ENCODE results near the gene GRIN3A.
"Not testable (repeated sequence)": the region's sequence is repeated elsewhere in the genome, so short reads cannot be mapped to it uniquely, and the experiment has no call there.

Gene GRIN3A

DNA sequence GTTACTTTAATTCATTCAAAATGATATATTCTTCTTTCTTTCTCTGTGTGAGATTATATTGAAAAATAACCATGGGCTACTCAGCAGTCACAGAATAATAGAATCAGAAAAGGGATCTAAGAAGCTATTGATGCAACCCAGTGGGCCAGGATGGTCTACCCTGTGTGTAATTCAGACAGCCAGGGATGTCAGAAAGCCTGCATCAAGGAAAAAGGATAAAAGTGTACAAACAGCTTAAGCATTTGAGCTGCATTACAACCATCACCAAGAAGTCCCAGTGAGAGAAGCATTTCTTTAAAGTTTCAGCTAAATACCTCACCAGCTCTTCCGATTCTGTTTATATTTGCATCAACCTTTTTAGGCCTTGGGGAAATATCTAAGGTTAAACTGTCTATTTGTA, 105.8 kb downstream of the GRIN3A start:
- DNase-seq (ENCODE audit: low read depth in 3 of 3) = no peak

DNA sequence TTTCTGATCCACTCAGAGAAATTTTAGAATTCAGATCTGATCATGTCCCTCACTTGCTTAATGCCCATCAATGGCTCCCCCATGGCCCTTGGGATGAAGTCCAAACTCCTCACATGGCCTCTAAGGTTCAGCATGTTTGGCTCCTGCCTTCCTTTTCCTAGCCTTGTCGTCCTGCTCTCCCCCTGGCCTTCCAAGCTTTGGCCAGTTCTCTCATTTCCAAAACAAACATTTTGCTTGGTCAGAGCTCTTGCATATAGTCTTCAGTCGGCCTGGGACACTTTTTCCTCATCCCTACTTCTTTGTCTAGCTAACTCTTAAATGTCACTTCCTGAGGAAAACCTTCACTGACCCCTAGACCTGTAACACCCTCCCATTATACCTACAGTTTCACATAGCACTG, 106.6 kb downstream of the GRIN3A start:
- no peak for DNase-seq (ENCODE audit: low read depth in 3 of 3)

DNA sequence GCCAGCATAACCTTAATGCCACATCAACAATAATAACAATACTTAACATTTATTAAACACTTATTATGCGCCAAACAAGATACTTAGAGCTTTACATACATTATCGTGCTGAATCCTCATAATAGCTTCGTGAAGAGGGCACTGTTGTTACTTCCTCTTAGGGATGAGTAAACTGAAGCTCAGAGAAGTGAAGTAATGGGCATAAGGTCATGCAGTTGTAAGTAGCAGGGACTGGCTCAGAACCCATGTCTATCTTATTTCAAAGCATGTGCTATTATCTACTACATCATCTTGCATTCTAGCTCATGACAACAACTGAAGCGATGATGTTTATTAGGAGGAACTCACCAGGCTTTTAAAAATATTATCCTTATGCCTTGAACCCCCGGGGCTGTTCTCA, 108.8 kb downstream of the GRIN3A start:
- DNase-seq (ENCODE audit: low read depth in 3 of 3) = no peak

DNA sequence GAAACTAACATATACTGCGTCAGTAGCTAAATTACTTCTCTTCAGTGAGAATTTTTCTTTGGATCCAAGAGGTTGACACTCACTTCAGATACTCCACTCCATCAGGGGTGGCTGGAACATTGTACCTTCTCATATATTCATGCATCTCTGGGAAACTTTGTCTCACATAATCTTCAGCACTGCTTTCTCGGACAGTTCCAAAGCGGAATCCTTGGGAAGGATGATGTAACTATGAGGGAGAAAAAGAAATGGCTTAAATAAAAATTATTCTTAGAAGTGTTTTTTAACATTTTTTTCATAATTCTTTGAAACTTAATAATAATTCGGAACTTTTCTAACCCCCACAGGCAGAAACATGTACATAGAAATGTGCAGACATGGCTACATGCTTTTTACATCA, 110.3 kb downstream of the GRIN3A start:
- DNase-seq (ENCODE audit: low read depth in 3 of 3) = no peak

DNA sequence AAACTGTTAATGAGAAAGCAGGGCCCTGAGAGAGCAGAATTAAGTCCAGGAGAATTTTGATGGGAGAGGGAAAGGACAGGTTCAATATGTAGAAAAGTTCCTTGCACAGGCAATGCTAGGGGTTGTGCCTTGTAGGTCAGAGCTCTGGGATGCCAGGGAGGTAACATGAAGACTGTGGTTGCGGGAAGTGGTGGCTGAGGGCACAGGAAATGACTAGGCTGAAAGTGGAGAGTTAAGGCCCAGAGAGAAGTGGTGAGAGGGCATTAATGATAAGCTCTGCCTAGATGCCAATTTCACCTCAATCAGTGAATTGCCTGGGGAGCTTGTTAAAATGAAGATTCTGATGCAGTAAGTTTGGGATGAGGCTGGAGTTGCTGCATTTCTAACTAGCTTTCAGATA, 112.2 kb downstream of the GRIN3A start:
- DNase-seq (ENCODE audit: low read depth in 3 of 3) = no peak

DNA sequence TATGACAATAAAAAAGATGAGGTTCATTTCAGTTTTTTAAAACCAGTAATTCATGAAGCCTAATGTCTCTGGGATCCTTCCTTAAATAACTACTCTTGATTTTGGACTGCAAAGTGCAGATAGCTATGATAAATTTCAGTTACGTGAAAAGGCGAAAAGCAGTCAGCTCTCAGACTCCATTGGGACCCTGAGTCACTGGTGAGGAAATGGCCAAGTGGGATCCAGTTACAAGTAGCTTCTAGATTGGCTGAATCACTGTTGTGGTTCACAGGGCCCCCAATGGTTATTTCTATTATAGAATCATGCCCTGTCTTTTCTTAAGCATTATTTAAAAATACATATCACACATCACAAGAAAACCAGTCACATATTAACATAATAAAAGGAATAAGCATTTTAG, 112.6 kb downstream of the GRIN3A start:
- no peak for DNase-seq (ENCODE audit: low read depth in 3 of 3)

DNA sequence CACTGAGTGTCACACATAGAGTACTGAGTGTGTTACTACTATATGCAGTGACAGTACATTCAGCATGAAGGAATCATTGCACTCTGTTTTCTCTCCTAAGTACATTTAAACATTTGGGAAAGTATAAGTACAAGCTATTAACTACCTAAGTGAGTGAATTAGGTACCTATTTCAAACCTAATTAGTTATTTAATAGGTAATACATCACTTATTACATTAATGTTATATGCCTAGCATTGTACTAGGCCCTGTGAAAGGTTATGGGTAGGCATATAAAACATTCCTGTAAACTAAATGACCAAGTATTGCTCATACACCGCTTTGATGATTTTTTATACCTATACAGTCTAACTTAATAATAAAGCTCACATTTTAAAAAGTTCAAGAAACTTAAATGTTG, 118.0 kb downstream of the GRIN3A start:
- DNase-seq (ENCODE audit: low read depth in 3 of 3) = no peak

DNA sequence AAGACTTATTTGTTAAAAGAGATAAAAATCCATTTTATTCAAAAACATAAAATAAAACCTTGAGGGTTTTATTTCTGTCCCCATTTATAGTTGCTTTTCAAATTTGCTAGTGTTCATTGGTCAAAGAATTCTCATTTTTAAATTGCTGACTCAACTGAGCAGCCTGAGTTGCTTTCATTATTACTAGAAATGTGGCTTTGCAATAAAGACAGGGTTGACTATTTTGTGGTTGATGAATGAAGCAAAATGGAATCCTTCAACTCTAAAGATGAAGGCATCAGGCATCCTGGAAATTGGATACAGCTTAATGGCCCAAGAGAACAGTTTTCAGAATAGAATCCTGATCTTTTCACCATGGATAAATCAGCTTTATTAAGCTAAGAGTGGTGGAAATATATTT, 119.7 kb downstream of the GRIN3A start:
- DNase-seq (ENCODE audit: low read depth in 3 of 3) = no peak

DNA sequence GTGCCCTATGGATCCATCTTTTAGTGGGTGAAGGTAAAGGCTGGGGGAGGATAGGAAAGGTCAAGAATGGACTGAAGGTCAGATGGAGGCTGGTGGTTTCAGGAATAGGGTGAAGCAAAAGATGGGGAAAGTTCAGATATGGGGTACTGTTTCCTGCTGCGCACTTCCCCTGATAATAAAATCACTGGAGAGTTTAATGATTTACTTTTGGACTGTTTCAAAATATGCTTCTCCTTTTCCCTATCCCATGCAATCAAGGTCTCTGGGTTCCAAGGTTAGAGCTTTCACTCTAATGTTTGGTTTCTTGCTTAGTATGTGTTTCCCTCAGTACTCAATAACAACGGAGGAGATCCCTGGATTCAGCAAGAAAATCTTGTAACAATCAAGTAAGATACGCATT, 132.9 kb downstream of the GRIN3A start:
- no peak for DNase-seq (ENCODE audit: low read depth in 3 of 3)

DNA sequence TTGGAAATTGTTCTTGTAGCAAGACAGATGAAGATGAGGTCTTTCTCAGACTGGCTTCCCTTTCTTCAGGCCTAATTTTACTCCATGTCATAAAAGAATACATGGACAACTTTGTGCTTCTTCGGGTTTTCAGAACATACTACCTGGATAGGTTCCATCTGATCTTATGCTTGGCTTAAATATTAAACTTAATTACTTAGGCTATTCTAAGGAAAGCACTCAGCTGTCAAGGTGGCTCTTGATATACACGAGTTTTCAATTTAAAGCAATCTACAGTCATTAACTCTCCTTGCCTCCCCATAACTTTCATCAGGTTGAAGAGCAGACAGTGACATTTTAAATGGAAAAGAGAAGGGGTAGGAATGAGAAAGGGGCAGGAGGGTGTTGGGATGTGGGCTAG, 134.2 kb downstream of the GRIN3A start:
- no peak for DNase-seq (ENCODE audit: low read depth in 3 of 3)

DNA sequence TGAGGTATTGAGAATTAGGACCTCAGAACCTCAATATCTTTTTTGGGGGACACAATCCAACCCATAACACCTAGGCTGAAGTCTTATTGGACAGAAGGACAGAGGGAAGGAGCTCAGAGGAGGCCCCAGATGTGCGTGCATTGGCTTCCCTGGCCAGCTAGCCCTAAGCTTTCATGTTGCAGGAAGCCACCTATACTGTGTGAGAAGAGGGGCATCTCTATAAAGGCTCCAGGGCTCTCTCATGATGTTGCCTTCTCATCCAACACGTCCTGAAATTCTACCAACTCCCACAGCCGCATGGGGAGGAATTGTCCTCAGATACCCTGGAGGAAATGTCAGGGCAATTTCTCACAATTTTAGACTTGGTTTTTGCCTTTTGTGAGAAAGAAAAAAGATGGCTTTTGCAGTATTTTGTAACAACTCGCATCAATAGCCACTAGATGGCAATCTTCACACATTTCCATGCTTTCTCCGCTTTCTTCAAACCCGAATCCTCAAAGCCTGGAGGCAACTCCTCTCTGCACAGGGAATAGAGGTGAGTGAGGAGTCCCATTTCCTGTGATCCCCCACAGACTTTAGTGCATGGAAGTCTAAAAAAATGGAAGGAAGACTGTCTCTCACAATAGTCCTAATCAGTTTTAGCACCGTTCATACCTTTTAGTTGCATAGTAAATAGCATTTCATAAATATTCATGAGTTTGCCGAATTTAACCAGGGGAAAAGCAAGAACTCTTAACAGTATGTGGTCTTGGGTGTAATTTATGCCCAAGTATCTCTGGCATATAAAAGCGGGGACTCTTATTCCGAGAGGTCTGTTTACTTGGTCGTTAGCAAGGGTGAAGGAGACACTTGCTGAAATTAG, 136.3 kb downstream of the GRIN3A start:
- no peak for DNase-seq (ENCODE audit: low read depth in 3 of 3)

DNA sequence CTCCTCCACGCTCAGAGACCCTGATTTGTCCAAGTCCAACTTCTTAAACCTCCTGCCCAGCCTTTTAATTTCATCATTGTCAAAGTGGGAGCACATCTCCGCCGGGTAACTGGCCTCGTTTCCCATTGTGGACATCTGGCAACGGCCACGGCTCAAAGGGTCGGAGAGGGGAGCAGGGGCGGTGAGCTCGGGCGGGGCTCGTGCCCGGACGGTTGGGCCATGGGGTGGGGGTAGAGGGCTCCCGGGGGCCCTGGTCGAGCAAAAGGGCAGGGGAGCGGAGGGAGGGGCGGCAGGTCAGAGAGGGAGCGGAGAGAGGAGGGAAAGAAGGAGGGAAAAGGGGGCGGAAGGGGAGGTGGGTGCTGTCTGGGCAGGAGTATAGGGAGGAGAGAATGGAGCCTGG, 143.7 kb downstream of the GRIN3A start, which contains the start of gene PPP3R2:
TSS of gene PPP3R2 (minus strand) at position 174 of the 400 bp plus-strand sequence. CDS start at position 126, 48 bp downstream.
- DNase-seq (ENCODE audit: low read depth in 3 of 3) = no peak

DNA sequence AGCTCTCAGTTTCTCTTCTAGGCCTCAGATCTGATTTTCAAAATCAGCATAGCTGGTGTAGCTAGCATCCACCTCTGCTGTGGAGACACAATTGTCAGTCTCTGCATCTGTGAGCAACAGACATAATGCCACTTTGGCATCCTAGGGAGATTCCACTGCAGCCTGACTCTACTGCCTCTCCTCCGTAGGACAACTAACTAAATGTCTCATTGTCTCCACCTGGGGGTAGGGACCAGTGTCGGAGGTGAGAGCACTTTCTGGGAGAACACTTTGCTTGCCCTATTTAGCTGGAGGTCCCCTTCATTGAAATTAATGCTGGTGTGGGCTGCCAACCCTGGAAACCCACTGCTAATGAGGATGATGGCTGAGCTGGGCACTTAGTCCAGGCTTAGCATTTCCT, 145.1 kb downstream of the GRIN3A start:
- no peak for DNase-seq (ENCODE audit: low read depth in 3 of 3)

DNA sequence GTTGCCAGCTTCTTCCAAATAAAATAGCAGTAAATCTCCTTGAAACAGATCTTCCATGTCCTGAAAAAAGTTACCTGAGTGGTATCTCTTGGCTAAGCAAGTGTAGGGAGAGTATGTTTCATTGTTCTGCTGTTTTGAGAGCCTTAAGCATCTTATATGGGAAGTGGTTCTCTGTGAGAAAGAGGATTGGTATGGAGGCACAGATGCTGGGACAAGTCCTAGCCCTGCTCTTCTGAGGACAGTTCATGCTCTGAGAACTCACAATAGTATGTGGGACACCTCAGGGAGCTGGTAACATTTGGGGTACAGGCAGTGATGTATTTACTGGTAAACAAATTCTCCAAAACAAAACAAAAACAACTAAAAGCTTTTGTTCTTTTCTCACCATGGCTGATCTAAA, 145.7 kb downstream of the GRIN3A start:
- DNase-seq (ENCODE audit: low read depth in 3 of 3) = no peak

DNA sequence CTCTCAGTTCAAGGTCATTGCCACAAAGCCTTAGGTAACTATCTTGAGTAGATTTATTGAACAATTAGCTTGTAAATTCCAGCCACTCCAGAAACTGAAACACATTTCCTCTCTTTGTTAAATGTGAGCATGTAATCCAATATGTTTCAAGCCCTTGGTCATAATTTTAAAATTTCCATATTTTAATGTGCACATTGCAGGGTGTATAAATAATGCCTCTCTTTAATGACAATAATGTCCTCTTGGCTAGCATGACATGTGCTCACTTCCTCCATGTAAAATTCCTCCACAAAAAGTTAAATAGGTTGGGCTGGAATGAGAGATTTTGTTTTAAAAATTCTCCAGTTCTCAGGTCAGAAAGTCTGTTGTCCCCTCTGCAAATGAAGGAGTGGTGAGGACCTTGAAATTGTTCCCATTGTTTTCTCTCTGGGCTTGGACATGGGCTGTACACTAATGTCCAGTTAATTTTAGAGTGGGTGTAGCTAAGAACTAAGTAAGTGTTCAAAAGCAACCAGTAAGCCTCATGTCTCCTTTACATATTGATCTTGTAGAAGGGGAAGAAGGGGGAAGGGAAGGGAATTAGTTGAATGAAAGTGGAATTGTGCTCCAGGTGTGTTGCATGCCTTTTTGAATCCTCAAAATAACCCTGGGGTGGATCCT, 146.5 kb downstream of the GRIN3A start:
- DNase-seq (ENCODE audit: low read depth in 3 of 3) = no peak

DNA sequence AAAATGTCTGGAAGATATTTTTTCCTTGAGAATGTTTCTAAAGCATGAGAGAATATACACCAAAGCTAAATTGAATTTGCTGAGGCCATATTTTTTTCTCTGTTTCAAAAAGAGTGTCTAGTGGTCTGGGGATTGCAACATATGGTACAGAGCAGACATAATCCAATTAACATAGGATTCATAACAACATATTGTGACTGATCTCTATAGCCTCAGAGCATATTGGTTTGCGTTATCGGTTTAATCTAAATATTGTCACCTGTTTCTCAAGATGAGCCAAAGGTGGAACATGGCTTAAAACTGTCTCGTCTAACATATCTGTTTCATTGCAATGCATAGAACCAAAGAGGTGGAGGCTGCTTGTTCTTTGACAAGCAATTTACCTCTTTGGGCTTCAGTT, 147.5 kb downstream of the GRIN3A start:
- no peak for DNase-seq (ENCODE audit: low read depth in 3 of 3)

DNA sequence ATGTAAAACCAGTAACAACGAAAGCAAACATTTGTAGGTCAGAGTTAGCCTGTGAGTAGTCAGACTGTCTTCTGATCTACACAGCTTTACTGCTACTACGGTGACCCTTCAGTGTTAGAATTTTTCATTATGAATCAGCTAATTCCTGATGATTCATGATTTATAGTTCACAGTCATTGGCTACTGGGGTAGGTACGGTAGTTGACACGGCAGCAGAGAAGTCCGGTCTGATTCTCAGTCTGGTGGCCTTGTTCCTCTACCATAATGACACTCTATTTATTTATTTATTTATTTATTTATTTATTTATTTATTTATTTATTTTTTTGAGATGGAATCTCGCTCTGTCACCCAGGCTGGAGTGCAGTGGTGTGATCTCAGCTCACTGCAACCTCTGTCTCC, 148.4 kb downstream of the GRIN3A start:
- DNase-seq (ENCODE audit: low read depth in 3 of 3) = not testable (repeated sequence)

DNA sequence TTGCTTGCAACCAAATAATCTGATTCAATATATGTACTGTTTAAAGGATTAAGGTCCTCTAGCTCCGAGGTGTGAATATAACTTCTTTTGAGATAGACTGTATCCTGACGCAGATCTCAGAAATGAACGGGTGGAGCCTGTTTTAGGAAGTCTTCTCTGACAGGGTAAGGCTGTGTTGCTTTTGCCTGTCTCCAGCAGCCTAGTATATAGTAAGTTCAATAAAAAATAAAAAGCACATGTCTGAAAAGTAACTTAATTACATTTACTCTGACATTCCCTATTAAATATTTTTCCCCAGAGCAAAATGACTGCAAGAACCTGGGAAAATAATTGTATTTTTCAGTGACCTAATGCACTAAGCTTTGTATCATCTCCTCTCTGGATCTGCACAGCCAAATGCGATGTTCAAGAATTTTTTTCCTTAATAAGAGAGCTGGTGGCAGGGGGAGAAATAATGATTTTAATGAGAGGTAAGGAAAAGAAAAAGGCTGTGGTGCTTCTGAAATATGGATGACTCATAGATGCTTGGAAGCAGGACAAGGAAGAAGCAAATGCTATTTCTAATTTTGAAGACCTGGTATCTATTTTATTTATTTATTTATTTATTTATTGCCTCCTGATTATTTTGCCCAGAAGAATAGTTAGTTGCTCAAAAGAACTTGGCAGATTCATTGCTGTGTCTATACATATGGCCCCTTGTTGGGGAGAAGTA, 151.0 kb downstream of the GRIN3A start:
- DNase-seq (ENCODE audit: low read depth in 3 of 3) = no peak

DNA sequence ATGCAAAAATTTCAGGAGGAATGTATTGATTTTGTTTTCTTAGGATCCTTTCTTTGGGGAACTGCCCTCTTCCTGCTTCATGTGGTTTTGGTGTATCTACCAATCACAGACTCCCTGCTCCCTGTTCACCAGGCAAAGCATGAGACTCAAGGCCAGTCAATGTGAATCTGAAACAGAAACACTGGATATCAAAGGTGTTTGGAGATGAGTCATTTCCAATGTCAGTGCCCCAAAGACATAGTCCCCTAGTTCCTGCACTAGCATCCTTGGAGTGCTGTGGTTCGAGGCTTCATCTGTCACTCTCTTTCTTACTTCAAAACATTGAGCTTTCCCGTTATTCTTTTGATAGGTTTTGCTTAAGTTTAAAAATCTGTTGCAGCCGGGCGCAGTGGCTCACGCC, 151.8 kb downstream of the GRIN3A start:
- DNase-seq (ENCODE audit: low read depth in 3 of 3) = no peak

DNA sequence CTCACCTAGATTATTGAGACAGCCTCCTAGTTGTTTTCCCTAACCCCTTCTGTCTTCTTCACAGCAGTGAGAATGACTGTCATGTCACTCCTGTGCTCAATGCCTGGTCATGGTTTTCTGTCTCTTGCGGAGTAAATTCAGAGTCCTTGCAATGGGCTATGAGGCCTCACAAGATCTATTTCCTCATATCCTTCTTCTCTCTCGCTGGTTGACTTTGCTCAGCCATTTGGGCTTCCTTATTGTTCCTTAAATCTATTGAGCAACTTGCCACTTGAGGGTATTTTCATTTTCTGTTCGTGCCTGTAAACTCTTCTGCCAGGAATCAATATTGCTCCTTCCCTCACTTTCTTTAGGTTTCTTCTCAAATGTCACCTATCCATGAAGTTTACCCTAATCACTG, 152.7 kb downstream of the GRIN3A start:
- no peak for DNase-seq (ENCODE audit: low read depth in 3 of 3)

DNA sequence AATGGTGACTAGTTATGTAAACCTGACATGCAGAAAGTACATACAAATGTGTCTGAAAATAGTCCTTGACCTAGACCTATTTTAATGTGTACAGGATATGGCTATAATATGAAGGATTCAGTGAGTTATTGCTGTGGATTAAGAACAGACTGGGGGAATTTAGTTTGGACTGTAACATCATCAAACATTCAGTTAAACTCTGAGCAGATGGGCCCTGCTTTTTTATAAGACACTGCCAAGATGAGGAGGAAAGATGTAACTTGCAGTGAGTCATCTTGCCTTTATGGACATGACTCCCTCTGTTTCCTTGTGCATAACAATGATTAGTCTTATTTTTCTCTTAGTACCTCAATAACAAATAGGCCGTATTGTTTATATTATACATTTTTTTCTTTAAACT, 155.9 kb downstream of the GRIN3A start:
- no peak for DNase-seq (ENCODE audit: low read depth in 3 of 3)

DNA sequence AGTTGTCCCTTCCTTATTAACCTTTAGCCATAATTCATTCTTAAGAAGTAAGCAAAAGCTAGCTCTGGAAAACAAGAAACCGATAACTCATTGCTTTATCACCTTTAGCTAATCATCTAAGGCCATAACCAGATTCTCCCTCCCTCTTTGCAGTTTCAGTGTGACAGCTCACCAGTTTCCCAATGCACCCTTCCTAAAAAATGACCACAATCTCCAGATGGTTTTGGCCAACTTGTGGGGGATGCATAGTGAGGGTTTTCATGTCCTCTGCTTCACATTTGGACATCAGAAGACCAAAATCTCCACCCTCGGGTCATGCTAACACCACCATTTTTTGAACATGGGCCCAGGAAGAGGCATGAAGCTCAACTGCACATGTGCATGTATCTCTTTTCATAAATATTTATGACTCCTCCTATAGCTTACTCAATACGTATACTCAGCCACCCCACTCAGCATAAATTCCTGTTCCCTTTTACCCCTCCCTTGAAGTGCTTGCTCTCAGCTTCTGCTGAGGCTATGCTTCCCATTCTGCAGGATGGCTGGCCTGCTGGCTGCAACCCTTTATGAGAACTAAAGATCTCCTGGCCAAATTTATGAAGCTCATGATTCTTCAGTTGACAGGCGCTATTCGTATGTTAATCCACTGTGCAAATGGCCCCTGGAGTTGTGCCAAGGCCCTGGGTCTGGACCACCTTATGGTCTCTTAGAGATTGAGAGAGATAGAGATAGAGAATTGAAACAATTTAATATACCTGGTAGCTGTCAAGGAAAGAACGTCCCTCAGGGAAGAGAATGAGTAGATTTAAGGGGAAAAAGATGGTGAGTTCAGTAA, 158.5 kb downstream of the GRIN3A start:
- no peak for DNase-seq (ENCODE audit: low read depth in 3 of 3)

All from stimulated activated CD4-positive, alpha-beta T cell treated with anti-CD3 and anti-CD28 coated beads, TNF-alpha, amount 100 ng/mL, for 4 hours (primary cell).